Endometrial microvascular endothelial cells (primary cell): ENCODE measurements around the gene PLVAP. TPM values are rescaled to one million over a fixed set of nuclear protein-coding genes. Genes with fewer than 3 reads are reported as not detected.

ENCODE experiments used
- in situ Hi-C: cut with HindIII; loops from 2 replicates; pipeline ENCODE4 v1.10.0; 2017; ENCODE audit warnings: low sequenced_read_pairs, low pct_unique_long_range_greater_than_20kb; ENCODE audit errors: inconsistent ontology term
- total RNA-seq: library from RNA; depleted of rRNA; stranded (reverse); fragments of >200 nt; gene quantifications from one replicate; pipeline ENCODE4 v1.2.3, GENCODE V29; 2015; ENCODE audit errors: inconsistent ontology term

The PLVAP gene
- total RNA-seq, 1 donor from 2014 or later, result 0.46 TPM

DNA sequence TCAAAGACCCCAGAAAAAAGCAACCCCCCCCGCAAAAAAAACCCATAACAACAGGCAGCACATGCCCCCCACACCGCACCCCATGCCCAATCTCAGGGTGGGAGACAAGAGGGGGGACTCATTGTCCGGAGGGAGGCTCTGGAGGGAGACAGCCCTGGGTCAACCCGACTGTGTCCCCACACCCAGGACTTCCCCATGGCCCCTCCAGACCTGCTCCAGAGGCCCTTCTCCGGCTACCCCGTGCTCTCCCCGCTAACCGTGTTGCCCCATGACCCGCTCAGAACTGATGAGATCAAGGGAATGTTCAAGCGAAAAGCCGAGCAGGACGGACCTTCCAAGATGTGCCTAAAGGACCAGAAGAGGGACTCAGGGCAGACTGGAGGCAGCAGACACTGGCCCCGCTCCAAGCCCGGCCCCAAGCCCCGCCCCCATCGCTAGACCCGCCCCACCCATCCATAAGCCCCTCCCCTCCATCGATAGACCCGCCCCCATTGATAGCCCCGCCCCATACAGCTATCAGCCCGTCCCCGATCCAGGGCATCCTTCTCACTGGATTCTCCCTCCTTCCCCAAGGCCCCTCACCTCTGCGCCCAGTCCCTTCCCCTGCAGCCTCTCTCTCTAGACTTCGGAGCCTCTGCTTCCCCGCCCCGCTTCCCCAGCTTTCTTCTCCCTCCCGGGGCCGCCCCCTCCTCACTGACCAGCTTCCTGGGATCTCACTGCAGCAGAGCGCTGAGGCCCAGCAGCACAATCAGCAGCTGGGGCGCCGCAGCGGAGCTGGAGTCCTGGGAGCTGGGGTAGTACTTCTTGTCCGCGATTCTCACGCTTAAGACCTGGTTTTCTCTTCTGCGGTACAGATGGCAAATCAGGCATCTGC is 26.1 kb upstream of the PLVAP start:
- in situ Hi-C loops, result no loop called here

DNA sequence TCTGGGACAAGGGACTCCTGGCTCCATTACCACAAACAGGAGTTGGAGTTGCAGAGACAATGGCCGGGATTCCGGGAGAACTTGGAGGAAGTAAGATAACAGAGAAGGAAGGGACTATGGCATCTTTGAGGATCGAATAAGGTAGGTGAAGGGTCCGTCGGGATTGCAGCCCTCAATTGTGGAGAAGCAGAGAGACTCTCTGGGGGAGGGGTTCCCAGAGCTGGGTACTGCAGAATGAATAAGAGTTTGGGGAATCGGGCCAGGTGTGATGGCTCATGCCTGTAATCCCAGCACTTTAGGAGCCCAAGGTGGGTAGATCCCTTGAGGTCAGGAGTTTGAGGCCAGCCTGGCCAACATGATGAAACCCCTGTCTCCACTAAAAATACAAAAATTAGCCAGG is 24.5 kb upstream of the PLVAP start:
- in situ Hi-C loops, result no loop called here

DNA sequence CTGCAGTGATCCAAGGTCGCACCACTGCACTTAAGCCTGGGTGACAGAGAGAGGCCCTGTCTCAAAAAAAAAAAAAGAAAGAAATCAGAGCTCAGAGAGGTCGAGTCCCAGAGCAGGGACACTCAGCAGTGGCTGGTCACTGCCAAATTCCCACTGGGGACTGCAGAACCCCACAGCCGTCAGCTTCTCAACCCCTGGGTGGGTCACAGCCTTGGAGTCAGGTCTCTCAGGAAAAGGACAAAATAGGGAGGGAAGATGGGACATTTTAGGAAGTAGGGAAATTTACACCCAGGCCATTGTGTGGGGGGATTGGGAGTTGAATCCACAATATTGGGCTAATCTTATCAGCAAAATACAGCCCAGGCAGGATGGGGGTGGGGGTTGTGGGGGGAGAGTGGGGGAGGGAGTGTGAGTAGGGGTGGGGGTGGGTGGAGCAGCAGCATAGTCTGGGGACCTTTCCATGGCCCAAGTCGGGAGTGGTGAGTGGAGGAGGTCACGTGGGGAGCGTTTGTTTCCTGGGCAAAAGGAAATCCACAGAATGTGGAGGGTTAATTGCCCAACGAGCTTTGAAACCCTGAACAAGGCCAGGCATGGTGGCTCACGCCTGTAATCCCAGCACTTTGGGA is 21.9 kb upstream of the PLVAP start:
- in situ Hi-C loops, result no loop called here

DNA sequence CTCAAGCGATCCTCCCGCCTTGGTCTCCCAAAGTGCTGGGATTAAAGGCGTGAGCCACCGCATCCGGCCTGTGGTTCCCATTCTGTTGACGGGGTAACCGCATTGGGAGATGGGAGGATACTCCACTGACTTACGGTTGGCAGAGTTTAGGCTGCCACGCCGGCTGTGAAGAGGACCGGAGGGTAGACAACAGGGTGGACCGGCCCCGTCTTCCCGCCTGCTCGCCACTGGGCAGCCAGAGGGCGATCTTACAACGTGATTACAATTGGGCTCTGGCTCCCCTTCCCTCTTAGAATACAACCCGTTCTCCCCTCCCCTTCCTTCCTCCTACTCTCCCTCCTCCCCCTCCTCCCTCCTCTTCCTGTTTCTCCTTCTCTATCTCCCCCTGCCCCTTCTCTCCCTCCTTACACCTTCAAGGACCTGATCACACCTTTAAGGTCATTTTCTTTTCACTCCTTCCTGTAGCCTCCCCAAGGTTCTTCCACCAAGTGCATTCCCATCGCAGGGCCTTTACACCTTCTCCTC is 17.8 kb upstream of the PLVAP start:
- in situ Hi-C loops, result no loop called here

DNA sequence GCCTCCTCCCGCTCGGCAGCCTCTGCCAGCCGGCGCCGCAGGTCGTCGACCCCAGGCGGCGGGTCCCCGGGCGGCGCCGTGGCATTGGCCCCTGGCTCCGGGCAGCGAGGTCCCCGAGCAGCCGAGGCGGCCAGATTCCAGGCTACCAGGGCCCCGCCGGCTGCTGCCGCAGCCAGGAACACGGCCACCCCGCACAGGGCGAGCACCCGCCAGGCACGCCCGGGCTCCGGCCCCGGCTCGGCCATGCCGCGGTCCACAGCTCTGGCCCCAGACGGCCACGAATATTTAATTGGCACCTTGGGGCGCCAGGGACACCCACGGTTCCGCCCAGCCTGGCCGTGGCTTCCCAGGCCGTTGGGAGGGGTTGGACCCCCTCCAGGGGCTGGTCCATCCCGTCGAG is 16.8 kb upstream of the PLVAP start, which contains the start of gene CCDC194:
Gene CCDC194, minus strand, starts transcription at position 283 of the 400 bp plus-strand sequence. Its CDS starts 38 bp downstream, at position 245.
- in situ Hi-C loops, result no loop called here

DNA sequence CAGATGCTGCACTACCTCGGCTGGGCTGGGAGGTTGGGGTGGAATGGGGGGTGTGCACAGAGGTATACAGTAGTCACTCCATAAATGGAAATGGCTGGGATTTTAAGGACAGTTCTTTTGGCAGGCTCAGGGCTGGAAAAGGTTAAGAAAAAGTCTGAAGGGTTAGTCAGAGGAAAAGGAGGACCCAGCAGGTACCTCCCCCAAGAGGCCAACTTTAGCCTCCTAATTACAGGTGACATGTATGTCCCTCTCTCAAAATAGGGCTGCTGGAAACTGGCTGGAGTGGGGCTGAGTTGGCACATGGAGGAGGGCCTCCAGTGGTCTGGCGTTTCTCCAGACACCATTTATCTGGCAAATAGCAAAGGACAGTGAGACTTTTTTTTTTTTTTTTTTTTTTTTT is 15.9 kb upstream of the PLVAP start:
- in situ Hi-C loops, result no loop called here

DNA sequence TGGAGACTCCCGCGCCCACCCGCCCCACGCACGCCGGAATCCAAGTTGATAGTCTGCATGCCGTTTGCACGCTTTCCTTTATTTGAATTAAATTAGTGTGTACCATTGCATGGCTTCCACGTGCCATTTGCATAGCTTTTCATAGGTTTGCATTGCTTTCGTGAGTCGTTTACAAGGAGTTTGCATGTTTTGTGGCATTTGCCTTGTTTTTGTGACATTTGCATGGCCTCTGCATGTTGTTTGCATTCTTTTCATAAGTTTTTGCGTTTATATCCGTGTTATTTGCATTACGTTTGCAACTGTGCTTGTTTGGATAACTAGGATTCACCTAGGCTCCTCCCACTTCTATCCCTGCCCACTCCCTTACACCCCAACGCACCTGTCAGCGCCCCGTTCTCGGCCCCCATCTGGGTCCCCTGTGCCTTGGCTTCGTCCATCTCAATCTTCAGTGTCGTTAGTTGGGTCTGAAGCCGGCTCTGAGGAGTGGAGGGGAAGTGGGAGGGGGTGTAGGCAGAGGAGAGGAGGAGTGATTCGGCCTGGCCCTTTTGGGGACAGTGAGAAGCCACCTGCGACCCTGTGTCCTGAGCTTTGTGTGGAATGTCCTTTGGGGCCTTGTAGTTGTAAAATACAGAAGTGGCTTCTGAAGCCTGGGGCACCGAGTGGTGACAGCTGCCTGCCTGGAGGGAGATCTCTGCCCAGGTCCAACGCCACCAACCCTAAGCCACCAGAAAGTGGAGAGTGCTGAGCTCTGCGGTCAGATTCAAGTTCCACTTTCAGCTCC is 14.4 kb upstream of the PLVAP start:
- in situ Hi-C loops, result no loop called here

DNA sequence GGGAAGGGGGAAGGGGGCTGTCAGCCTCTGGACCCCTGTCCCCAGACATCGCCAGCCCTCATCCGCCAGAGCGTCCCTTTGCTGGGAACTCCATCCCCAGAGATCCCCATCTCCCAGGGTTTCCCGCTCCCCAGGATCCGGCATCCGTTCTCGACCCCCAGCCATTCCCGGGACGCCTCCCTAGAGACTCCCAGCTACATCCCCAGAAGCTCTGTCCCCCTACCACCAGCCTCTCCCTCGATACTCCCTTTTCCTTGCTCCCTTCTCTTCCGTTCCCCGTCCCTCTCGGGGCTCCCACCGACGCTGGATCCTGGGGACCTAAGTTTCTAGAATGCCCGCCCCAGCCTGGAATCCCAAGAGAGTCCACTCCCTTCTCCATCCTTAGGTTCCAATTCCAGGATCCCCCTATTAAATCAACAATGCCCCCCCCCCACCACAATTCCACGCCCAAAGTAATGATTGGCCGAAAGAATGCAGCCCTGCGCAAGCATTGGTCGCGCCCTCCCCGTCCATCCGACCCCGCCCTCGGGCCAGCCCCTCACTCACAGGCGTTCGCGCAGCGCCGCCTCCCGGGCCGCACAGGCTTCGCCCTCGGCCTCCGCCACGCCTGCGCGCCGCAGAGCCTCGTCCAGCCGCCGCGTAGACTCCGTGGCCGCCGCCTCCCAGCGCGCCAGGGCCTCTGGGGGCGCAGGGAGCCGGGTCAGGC is 13.7 kb upstream of the PLVAP start:
- in situ Hi-C loops, result no loop called here

DNA sequence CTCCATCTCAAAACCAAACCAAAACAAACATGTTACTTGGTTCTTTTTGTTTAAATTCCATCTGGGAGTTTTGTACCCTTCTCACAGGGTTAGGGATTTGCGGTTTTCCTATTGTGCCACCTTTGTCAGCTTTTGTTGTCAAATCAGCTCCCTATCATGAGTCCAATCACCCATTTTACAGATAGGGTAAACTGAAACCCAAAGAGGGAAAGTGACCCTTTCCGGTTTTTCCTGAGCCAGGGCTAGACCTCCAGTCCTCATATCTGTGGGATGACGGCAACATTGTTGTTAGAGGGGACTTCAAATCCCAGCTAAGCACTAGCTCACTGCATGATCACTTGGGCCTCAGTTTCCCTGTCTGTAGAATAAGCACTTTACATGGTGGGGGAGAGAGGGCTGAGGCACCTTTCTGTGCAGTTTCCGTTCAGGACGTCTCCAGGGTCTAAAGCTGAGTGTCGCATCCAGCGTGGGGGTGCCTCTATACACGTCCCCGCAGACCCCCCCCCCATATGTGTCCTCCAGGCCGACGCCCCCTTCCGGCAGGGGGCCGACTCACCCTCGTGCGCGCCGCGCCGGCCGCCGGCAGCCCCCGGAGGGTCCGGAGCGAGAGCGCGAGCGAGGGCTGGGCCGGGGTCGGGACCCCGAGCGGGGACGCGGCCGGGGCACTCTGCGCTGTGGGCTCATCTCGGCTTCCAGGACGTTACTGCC is 13.0 kb upstream of the PLVAP start:
- in situ Hi-C loops, result no loop called here

DNA sequence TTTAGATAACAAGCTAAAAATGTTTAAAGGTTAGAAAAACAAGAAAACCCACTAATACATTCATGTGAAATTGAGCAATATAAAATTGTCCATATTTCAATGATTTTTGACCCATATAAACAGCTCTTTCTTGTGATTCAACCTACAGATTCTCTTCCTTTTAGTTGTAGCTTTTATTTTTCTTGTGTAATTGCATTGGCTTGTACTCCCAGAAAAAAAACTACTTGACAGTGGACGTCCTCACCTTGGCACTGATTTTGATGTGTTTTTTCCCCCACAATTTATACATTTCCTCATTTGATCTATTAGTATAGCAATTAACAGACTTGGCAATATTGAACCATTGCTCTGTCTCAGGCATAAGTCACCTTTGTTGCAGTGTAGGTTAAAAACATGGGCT is 12.1 kb upstream of the PLVAP start:
- in situ Hi-C loops, result no loop called here

DNA sequence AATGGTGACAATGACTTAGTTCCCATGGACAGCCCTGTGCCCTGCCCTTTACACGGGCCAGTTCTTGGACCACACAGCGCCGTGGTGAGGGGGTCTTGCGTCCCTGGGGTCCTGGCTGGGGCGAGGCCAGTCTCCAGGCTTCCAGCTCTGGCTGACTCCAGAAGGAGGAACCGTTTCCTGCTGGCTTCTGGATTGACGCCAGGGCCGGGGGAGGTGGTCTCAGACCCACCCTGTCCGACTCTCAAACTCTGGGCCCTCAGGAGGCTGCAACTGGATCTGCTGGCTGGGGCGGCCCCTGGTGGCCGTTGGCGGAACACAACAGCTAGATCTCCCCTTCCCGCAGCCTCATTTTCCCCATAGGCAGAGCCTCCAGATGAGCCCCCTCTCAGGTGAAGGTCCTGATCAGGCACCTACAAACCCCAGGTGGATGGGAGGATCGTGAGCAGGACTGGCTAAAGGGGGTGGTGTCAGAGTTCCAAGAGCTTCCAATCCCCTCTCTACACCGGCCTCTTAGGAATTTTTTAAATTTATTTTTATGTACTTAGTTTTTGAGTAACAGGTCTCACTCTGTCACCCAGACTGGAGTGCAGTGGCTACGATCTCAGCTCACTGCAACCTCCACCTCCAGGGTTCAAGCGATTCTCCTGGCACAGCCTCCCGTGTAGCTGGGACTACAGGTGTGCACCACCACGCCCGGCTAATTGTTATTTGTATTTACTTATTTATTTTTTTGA is 8.9 kb upstream of the PLVAP start:
- in situ Hi-C loops, result no loop called here

DNA sequence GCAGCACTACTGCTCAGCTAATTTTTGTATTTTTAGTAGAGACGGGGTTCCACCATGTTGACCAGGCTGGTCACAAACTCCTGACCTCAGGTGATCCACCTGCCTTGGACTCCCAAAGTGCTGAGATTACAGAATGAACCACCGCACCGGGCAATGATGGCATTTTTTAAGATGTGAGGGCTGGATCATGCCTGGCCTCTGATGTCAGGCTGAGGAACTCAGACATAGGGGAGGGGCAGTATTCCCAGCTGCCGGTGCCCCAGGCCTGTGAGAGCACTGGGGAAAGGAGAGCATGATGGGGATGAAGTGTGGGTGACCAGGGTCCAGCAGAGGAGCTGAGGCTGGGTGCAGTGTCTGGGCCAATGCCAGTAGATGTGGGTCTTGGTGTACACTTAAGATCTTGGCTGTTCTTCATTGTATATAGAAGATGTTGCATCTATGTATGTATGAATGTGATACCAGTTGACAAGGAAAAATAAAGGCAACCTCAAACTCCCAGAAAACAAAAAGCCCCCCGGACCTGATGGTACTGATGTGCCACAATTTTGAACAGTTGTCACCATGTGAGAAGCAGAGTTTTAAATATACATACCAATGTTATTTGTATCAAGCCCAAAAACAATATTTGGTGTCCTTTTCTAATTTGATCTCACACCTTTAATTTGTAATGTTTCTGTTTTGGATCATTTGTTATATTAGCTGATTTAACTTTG is 3.4 kb upstream of the PLVAP start:
- in situ Hi-C loops, result no loop called here

DNA sequence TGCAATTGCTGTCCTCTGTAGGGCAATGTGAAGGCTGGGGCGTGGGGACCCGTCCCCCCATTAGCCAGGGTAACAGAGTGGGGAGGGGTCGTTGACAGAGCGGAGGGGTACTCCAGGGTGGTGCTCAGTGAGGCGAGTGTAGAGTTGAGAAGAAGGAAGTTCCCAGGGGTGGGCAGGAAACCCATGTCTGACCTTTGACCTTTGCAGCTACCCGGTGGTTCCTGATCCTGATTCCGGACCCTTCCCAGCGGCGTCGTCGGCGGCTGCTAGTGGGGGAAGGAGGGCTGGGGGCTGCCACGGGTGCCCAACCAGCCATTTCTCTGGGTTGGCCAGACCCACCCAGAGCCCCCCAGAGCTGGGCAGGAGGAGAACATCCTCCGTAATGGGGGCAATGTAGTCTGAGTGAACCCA is 2.1 kb upstream of the PLVAP start:
- in situ Hi-C loops, result no loop called here

DNA sequence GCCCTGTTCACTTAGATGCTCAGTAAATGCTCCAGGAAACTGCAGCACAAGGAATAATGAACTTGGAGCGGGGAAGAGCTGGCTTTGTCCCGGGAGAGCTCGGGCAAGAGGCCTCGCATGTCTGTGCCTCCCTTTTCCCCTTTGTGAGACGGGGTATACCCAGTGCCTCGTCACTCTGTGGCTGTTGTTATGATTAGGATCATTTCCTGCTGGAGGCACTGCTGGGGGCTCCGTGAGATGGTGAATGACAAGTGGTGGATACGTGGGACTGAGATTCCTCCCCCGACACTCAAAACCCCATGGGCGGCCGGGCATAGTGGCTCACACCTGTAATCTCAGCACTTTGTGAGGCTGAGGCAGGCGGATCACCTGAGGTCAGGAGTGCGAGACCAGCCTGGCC is 1.1 kb upstream of the PLVAP start:
- in situ Hi-C loops, result no loop called here

DNA sequence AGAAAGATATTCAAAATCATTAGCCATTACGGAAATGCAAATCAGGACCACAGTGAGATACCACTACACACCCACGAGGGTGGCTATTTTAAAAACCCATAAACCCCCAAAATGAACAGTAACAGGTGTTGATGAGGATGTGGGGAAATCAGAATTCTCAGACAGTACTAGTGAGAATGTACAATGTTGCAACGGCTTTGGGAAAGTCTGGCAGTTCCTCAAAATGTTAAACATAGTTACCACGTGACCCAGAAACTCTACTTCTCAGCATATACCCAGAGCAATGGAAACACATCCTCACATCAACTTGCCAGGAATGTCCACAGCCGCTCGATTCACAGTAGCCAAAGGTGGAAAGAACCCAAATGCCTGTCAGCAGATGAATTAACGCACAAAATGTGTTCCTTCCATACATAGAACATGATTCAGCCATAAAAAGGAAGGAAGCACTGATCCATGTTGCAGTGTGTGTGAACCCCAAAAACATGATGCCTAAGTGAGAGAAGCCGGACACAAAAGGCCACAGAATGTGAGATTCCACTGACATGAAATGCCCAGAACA is 7.0 kb downstream of the PLVAP start:
- in situ Hi-C loops, result no loop called here

DNA sequence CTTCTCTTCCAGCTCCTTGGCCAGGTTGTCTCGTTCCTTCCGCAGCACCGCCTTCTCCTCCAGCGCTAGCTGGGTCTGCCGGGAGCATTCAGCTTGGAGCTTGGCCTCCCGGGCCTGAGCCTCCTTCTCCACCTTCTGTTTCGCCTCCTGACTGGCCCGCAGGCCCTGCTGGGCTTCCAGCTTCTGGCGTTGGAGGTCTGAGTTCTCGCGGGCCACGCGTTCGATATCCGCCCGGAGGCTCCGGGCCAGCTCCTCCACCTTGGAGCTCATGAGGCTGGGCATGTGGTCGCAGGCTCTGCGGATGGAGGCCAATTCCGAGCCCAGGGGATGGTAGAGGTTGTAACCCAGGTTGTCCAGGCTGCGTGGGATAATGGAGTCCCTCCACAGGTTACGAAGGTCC is 11.8 kb downstream of the PLVAP start:
- in situ Hi-C loops, result no loop called here
